ENCODE data around the gene TMEM117.

The TMEM117 gene

GRCh38 chr12:44053549-44054127 lies 217.8 kb downstream of the TMEM117 start:
- H3K4me3 ChIP-seq (ENCODE audit: low read depth, low read length): no peak overlapping the region
- peak; percentile 8 for DNase-seq (ENCODE audit: low read depth)

- DNase-seq (ENCODE audit: low read depth): no peak
- no peak overlapping the region for H3K4me3 ChIP-seq (ENCODE audit: low read depth, low read length)
Observed at GRCh38 chr12:44054281-44054680, 218.4 kb downstream of the TMEM117 start.

GRCh38 chr12:44058366-44058765 lies 222.5 kb downstream of the TMEM117 start:
- H3K4me3 ChIP-seq (ENCODE audit: low read depth, low read length): no peak overlapping the region
- no peak for DNase-seq (ENCODE audit: low read depth)

GRCh38 chr12:44059476-44059875 lies 223.6 kb downstream of the TMEM117 start:
- no peak for DNase-seq (ENCODE audit: low read depth)

GRCh38 chr12:44063671-44064070 lies 227.8 kb downstream of the TMEM117 start:
- no peak overlapping the region for H3K4me3 ChIP-seq (ENCODE audit: low read depth, low read length)

More at GRCh38 chr12:44059476-44059875, 223.6 kb downstream of the TMEM117 start:
- no peak overlapping the region for H3K4me3 ChIP-seq (ENCODE audit: low read depth, low read length)

GRCh38 chr12:44076871-44077270 lies 241.0 kb downstream of the TMEM117 start:
- DNase-seq (ENCODE audit: low read depth): no peak
- no peak overlapping the region for H3K4me3 ChIP-seq (ENCODE audit: low read depth, low read length)

More at GRCh38 chr12:44063671-44064070, 227.8 kb downstream of the TMEM117 start:
- DNase-seq (ENCODE audit: low read depth): no peak

- no peak overlapping the region for H3K4me3 ChIP-seq (ENCODE audit: low read depth, low read length)
- DNase-seq (ENCODE audit: low read depth): no peak
Observed at GRCh38 chr12:44077294-44077693, 241.4 kb downstream of the TMEM117 start.

- no peak for DNase-seq (ENCODE audit: low read depth)
- no peak overlapping the region for H3K4me3 ChIP-seq (ENCODE audit: low read depth, low read length)
Observed at GRCh38 chr12:44078273-44078672, 242.4 kb downstream of the TMEM117 start.

GRCh38 chr12:44088647-44089046 lies 252.8 kb downstream of the TMEM117 start:
- no peak for DNase-seq (ENCODE audit: low read depth)
- no peak overlapping the region for H3K4me3 ChIP-seq (ENCODE audit: low read depth, low read length)

GRCh38 chr12:44091948-44092606 lies 256.2 kb downstream of the TMEM117 start:
- no peak overlapping the region for H3K4me3 ChIP-seq (ENCODE audit: low read depth, low read length)
- DNase-seq (ENCODE audit: low read depth): peak; percentile 14

- no peak for DNase-seq (ENCODE audit: low read depth)
Observed at GRCh38 chr12:44098786-44099185, 262.9 kb downstream of the TMEM117 start.

GRCh38 chr12:44099486-44099885 lies 263.6 kb downstream of the TMEM117 start:
- H3K4me3 ChIP-seq (ENCODE audit: low read depth, low read length): no peak overlapping the region
- no peak for DNase-seq (ENCODE audit: low read depth)

More at GRCh38 chr12:44098786-44099185, 262.9 kb downstream of the TMEM117 start:
- H3K4me3 ChIP-seq (ENCODE audit: low read depth, low read length): no peak overlapping the region

- DNase-seq (ENCODE audit: low read depth): no peak
- no peak overlapping the region for H3K4me3 ChIP-seq (ENCODE audit: low read depth, low read length)
Observed at GRCh38 chr12:44100264-44100663, 264.4 kb downstream of the TMEM117 start.

- peak; percentile 21 for DNase-seq (ENCODE audit: low read depth)
- no peak overlapping the region for H3K4me3 ChIP-seq (ENCODE audit: low read depth, low read length)
Observed at GRCh38 chr12:44101475-44101874, 265.6 kb downstream of the TMEM117 start.

- DNase-seq (ENCODE audit: low read depth): no peak
- H3K4me3 ChIP-seq (ENCODE audit: low read depth, low read length): no peak overlapping the region
Observed at GRCh38 chr12:44114906-44115305, 279.0 kb downstream of the TMEM117 start.

- no peak for DNase-seq (ENCODE audit: low read depth)
- no peak overlapping the region for H3K4me3 ChIP-seq (ENCODE audit: low read depth, low read length)
Observed at GRCh38 chr12:44117337-44117736, 281.5 kb downstream of the TMEM117 start.

- no peak for DNase-seq (ENCODE audit: low read depth)
- H3K4me3 ChIP-seq (ENCODE audit: low read depth, low read length): no peak overlapping the region
Observed at GRCh38 chr12:44118946-44119345, 283.1 kb downstream of the TMEM117 start.

GRCh38 chr12:44126806-44127205 lies 290.9 kb downstream of the TMEM117 start:
- DNase-seq (ENCODE audit: low read depth): no peak
- no peak overlapping the region for H3K4me3 ChIP-seq (ENCODE audit: low read depth, low read length)

- DNase-seq (ENCODE audit: low read depth): no peak
- no peak overlapping the region for H3K4me3 ChIP-seq (ENCODE audit: low read depth, low read length)
Observed at GRCh38 chr12:44127966-44128710, 292.3 kb downstream of the TMEM117 start.

- no peak overlapping the region for H3K4me3 ChIP-seq (ENCODE audit: low read depth, low read length)
- no peak for DNase-seq (ENCODE audit: low read depth)
Observed at GRCh38 chr12:44143175-44143574, 307.3 kb downstream of the TMEM117 start.

- no peak for DNase-seq (ENCODE audit: low read depth)
- no peak overlapping the region for H3K4me3 ChIP-seq (ENCODE audit: low read depth, low read length)
Observed at GRCh38 chr12:44148936-44149335, 313.1 kb downstream of the TMEM117 start.
